ENCODE results near the gene CD63.

The CD63 gene

DNA sequence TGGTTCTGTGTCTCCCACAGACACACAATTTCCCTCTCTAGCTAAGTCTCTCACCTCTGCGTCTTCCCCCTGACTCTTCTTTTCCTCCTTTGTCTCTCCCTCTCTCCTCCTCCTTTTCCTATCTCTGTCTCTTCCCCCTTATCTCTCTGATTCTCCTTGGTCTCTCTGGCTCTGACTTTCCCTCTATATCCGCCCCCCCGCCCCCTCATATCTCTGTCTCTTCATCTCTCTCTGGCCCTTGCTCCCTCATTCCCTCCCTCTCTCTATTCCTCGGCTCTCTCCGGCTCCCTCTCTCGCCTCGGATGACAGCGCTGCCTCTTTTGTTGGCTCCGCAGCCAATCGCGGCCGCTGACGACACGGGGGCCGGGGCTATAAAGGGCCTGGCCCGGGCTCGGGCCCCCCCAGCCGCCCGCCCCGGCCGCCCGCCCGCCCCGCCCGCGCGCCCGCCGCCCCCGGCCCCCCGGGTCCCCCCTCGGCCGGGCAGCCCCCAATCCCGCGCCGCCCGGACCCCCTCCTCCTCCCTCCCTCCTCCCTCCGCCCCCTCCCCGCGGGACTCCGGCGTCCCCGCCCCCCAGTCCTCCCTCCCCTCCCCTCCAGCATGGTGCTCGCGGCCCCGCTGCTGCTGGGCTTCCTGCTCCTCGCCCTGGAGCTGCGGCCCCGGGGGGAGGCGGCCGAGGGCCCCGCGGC lies 14.1 kb upstream of the CD63 start, which contains the start of gene GDF11:
GDF11 (plus strand) TSS at position 404 of the 687 bp plus-strand sequence; CDS start at position 599, 195 bp downstream.
- Histone ChIP-seq H4K20me1 (ENCODE audit: insufficient read depth) (no peaks in the 10 kb centered on the region), H3K9ac (peak within 1 kb of the TSS; percentile 57; the same call in 1 of the 2 replicates), H3K36me3 (ENCODE audit: insufficient read depth) (no peaks in the 10 kb centered on the region), H3K4me3 (IDR thresholded peaks at IDR 0.05; ENCODE audit: insufficient read depth, low read depth, low read length) (peak within 1 kb of the TSS; percentile 56), H2AFZ (ENCODE audit: low read depth) (peak within 1 kb of the TSS; percentile 93), H3K4me1 (ENCODE audit: low read depth, poor library complexity, severe bottlenecking) (peaks cover 35% of the 10 kb centered on the region), H3K4me2 (peak within 1 kb of the TSS; percentile 98), H3K79me2 (ENCODE audit: insufficient read depth, low read depth) (no peaks in the 10 kb centered on the region), H3K27me3 (ENCODE audit: insufficient read depth, low read depth) (peaks cover 5% of the 10 kb centered on the region; the same call in 1 of the 2 replicates), H3K27ac (peak within 1 kb of the TSS; percentile 37; the same call in 1 of the 2 replicates)
- TF ChIP-seq, protein P1, sequence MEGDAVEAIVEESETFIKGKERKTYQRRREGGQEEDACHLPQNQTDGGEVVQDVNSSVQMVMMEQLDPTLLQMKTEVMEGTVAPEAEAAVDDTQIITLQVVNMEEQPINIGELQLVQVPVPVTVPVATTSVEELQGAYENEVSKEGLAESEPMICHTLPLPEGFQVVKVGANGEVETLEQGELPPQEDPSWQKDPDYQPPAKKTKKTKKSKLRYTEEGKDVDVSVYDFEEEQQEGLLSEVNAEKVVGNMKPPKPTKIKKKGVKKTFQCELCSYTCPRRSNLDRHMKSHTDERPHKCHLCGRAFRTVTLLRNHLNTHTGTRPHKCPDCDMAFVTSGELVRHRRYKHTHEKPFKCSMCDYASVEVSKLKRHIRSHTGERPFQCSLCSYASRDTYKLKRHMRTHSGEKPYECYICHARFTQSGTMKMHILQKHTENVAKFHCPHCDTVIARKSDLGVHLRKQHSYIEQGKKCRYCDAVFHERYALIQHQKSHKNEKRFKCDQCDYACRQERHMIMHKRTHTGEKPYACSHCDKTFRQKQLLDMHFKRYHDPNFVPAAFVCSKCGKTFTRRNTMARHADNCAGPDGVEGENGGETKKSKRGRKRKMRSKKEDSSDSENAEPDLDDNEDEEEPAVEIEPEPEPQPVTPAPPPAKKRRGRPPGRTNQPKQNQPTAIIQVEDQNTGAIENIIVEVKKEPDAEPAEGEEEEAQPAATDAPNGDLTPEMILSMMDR (conservative IDR thresholded peaks at IDR 0.05; ENCODE audit: low read depth, low read length): no peak

DNA sequence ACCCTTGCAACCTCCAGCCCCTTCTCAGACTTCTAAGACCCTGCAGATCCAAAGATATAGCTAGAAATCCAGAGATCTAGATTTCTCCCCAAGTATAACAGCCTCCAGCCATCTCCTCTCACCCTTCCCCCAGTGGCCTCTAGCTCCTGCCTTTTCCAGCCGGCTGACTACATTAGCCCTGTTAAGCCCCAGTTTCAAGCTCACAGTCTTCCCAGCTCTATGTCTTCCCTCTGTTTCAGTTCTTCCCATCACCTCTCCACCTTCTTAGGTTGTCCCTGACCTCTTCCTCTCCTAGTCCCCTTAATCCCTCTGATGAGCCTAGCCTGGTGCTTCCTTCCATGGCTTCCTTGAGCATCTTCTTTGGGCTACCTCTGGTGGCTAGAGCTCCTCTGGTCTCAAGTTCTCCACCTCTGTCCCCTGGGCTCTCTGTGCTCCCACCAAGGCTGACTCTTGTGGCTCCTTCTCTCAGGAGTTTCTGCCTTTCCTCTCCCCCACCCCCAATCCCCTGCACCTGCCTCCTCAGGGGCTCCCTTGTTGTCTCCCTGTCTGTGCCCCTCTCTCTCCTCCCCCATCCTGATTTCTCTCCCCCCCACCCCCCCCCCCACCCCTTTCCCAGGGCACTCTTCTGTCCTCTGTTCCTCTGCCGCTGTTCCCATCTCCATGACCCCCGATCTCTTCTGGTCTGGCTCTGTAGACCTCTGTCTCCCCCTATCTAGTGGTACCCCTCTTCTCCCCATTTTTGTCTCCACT lies 13.3 kb upstream of the CD63 start:
- Histone ChIP-seq H3K27ac (no peak overlapping the region), H3K79me2 (ENCODE audit: insufficient read depth, low read depth) (no peaks in the 10 kb centered on the region), H3K36me3 (ENCODE audit: insufficient read depth) (no peaks in the 10 kb centered on the region), H2AFZ (ENCODE audit: low read depth) (peak overlapping the region; percentile 72), H3K4me3 (IDR thresholded peaks at IDR 0.05; ENCODE audit: insufficient read depth, low read depth, low read length) (no peak overlapping the region), H3K27me3 (ENCODE audit: insufficient read depth, low read depth) (peaks cover 5% of the 10 kb centered on the region; the same call in 1 of the 2 replicates), H3K4me1 (ENCODE audit: low read depth, poor library complexity, severe bottlenecking) (peaks cover 42% of the 10 kb centered on the region), H3K4me2 (peak overlapping the region; percentile 69), H4K20me1 (ENCODE audit: insufficient read depth) (no peaks in the 10 kb centered on the region), H3K9ac (peak overlapping the region; percentile 11; the same call in 1 of the 2 replicates)
- TF ChIP-seq, protein P1 (conservative IDR thresholded peaks at IDR 0.05; ENCODE audit: low read depth, low read length): no peak

DNA sequence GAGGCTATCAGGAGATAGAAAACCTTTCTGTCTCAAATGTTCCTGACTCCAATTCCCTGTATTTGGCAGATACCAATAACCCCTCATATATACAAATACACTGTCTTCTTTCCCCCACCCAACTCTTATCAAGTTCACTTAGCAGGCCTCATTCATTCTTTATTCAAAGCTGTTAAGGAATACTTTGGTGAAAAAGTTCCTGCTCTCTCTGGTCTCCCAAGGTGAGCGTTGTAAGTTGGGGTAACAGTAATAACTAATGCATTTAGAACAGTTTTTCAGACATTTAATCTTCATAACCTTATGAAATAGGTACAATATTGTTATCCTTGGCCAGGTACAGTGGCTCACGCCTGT lies 10.2 kb upstream of the CD63 start:
- Histone ChIP-seq H3K27ac (no peak overlapping the region; the same call in 1 of the 2 replicates), H3K4me1 (ENCODE audit: low read depth, poor library complexity, severe bottlenecking) (peaks cover 32% of the 10 kb centered on the region), H3K79me2 (ENCODE audit: insufficient read depth, low read depth) (no peaks in the 10 kb centered on the region), H2AFZ (ENCODE audit: low read depth) (peak overlapping the region; percentile 84; the same call in 1 of the 2 replicates), H3K4me3 (IDR thresholded peaks at IDR 0.05; ENCODE audit: insufficient read depth, low read depth, low read length) (peak overlapping the region; percentile 82), H3K27me3 (ENCODE audit: insufficient read depth, low read depth) (peaks cover 5% of the 10 kb centered on the region; the same call in 1 of the 2 replicates), H3K36me3 (ENCODE audit: insufficient read depth) (no peaks in the 10 kb centered on the region), H3K9ac (no peak overlapping the region; the same call in 1 of the 2 replicates), H3K4me2 (peak overlapping the region; percentile 64; the same call in 1 of the 2 replicates), H4K20me1 (ENCODE audit: insufficient read depth) (no peaks in the 10 kb centered on the region)
- TF ChIP-seq, protein P1 (conservative IDR thresholded peaks at IDR 0.05; ENCODE audit: low read depth, low read length): peak; percentile 31

DNA sequence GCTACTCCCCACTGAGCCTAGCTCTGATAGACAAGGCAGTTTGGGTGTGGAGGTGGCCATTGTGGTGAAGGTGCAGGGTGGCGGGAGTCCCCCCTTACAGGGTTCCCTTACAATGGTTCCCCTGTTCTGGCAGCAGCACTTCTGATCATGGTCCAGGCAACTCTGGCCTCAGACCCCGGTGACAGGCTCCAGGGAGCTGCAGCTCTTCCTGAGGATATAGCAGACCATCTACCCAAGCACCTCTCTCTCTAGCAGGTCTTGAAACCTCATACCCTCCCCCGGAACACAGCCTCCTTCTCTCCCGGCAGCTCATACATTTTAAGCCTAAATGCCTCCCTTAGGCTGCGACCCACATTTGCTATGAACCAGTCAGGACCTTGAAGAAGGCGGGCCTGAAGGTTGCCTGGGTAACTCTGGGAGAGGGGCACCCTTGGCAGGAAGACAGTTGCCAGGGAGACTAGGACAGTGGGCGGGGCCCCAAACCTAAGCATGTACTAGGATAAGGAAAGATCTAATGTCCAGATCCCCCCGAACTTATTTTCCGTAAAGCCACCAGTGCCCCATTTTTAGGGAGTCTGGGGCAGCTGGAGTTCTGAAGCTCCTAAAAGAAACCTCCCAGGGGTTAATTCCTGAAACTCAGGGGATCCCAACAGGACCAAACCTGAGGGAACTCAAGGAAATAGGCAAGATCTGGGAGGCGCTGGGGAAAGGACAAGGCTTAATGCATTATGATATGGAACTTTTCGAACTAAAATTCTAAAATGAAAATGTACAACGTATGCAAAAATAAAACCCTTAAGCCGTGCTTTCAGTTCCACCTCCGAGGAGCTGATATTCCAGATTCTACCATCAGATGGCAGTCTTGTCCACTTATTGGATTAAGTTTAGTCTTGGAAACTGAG lies 9.6 kb upstream of the CD63 start:
- Histone ChIP-seq H3K4me1 (ENCODE audit: low read depth, poor library complexity, severe bottlenecking) (peaks cover 32% of the 10 kb centered on the region), H3K79me2 (ENCODE audit: insufficient read depth, low read depth) (no peaks in the 10 kb centered on the region), H3K9ac (peak overlapping the region; percentile 51; the same call in 1 of the 2 replicates), H3K36me3 (ENCODE audit: insufficient read depth) (no peaks in the 10 kb centered on the region), H4K20me1 (ENCODE audit: insufficient read depth) (no peaks in the 10 kb centered on the region), H3K4me2 (peak overlapping the region; percentile 64), H2AFZ (ENCODE audit: low read depth) (peak overlapping the region; percentile 84), H3K27ac (peak overlapping the region; percentile 53), H3K27me3 (ENCODE audit: insufficient read depth, low read depth) (peaks cover 5% of the 10 kb centered on the region; the same call in 1 of the 2 replicates), H3K4me3 (IDR thresholded peaks at IDR 0.05; ENCODE audit: insufficient read depth, low read depth, low read length) (peak overlapping the region; percentile 82)
- TF ChIP-seq, protein P1 (conservative IDR thresholded peaks at IDR 0.05; ENCODE audit: low read depth, low read length): peak; percentile 100
